Thyroid gland (tissue), 4 donors: ENCODE data around the gene OR7C1.
"Not testable (repeated sequence)": the region's sequence is repeated elsewhere in the genome, so short reads cannot be mapped to it uniquely, and the experiment has no call there.

Source experiments
- CTCF ChIP-seq, 6 experiments: fragments of 200-600 bp in 3 of 6; fragments of 450-650 bp in 3 of 6; sonication (generic) in 3 of 6; IDR thresholded peaks; one replicate each; pipeline ENCODE4 v1.5.1; 2016 to 2019; ENCODE audit warnings: antibody characterized with exemption in 6 of 6, mild to moderate bottlenecking in 2 of 6, inconsistent platforms in 1 of 6, moderate library complexity in 1 of 6
- POLR2A ChIP-seq, 2 donors: fragments of 450-650 bp; IDR thresholded peaks; one replicate each; pipeline ENCODE4 v1.6.1; 2017; ENCODE audit warnings: antibody characterized with exemption in 2 of 2, mild to moderate bottlenecking in 2 of 2, moderate library complexity in 1 of 2

- not testable (repeated sequence) for TF ChIP-seq CTCF, POLR2A (IDR thresholded peaks at IDR 0.05)
Observed at GRCh38 chr19:14780622-14781225, 54.3 kb downstream of the OR7C1 start.
